DND-41 (cell line): ENCODE results near the gene OR10J4.

ENCODE experiments used
- ATAC-seq: fragments of 200-7000 bp; cut with Tn5 transposase; 3 replicates; pipeline ENCODE4 v1.9.1; 2021; ENCODE audit warnings: low read depth; ENCODE audit not compliant: insufficient read depth
- DNase-seq: peaks from one replicate; pipeline ENCODE4 v3.0.0-alpha.2; 2020
- H2AFZ ChIP-seq: 2 replicates; pipeline ENCODE4 v1.6.0; 2012; ENCODE audit warnings: low read depth, low read length
- H3K27ac ChIP-seq: 2 replicates; pipeline ENCODE4 v1.5.1; 2012; ENCODE audit warnings: low read length, inconsistent platforms
- H3K27me3 ChIP-seq: fragments of 200-600 bp; sonication (generic); 2 replicates; pipeline ENCODE4 v1.6.0; 2012; ENCODE audit warnings: low read length, mild to moderate bottlenecking, inconsistent platforms; ENCODE audit not compliant: insufficient read depth, poor library complexity
- H3K36me3 ChIP-seq: 2 replicates; pipeline ENCODE4 v1.5.1; 2012; ENCODE audit warnings: low read length, inconsistent platforms; ENCODE audit not compliant: insufficient read depth
- H3K4me1 ChIP-seq: 2 replicates; pipeline ENCODE4 v1.5.1; 2012; ENCODE audit warnings: mild to moderate bottlenecking, low read length; ENCODE audit not compliant: insufficient read depth
- H3K4me2 ChIP-seq: 2 replicates; pipeline ENCODE4 v1.6.0; 2012; ENCODE audit warnings: mild to moderate bottlenecking, moderate library complexity, low read length, inconsistent platforms; ENCODE audit not compliant: insufficient read depth
- H3K4me3 ChIP-seq, 2 experiments: fragments of 200-600 bp in 1 of 2; shearing (Covaris generic) in 1 of 2; 2 replicates each; pipeline ENCODE4 v1.5.1; 2012 to 2016; ENCODE audit warnings: inconsistent platforms in 2 of 2, low read length in 2 of 2, mild to moderate bottlenecking in 2 of 2, low read depth in 1 of 2, moderate library complexity in 1 of 2
- H3K79me2 ChIP-seq: 2 replicates; pipeline ENCODE4 v1.6.0; 2012; ENCODE audit warnings: low read length, inconsistent platforms; ENCODE audit not compliant: insufficient read depth
- H3K9ac ChIP-seq: 2 replicates; pipeline ENCODE4 v1.6.0; 2012; ENCODE audit warnings: low read depth, mild to moderate bottlenecking, inconsistent platforms, low read length, moderate library complexity
- H3K9me3 ChIP-seq: 2 replicates; pipeline ENCODE4 v1.5.1; 2012; ENCODE audit warnings: low read length, moderate library complexity, mild to moderate bottlenecking, inconsistent platforms; ENCODE audit not compliant: insufficient read depth, severe bottlenecking
- H4K20me1 ChIP-seq: 2 replicates; pipeline ENCODE4 v1.6.0; 2012; ENCODE audit warnings: low read length; ENCODE audit not compliant: insufficient read depth
- CTCF ChIP-seq: IDR thresholded peaks from 2 replicates; pipeline ENCODE4 v1.5.1; 2012; ENCODE audit warnings: borderline replicate concordance, low read length, moderate library complexity, mild to moderate bottlenecking; ENCODE audit not compliant: poor library complexity, severe bottlenecking; ENCODE audit errors: extremely low read depth
- EZH2 ChIP-seq: IDR thresholded peaks from 3 replicates; pipeline ENCODE4 v1.6.1; 2012; ENCODE audit warnings: borderline replicate concordance, low read depth, mild to moderate bottlenecking, moderate library complexity, low read length, inconsistent platforms; ENCODE audit not compliant: severe bottlenecking

The OR10J4 gene

GRCh38 chr1:159459551-159459950, 27.5 kb downstream of the OR10J4 start:
- ATAC-seq (no peak), DNase-seq (no peak)
- H4K20me1 ChIP-seq = no peaks in the 10 kb centered on the region
- TF ChIP-seq EZH2 (no peak), CTCF (no peak)
- H3K27me3 ChIP-seq = no peaks in the 10 kb centered on the region
- H3K27ac ChIP-seq = no peak overlapping the region
- no peaks in the 10 kb centered on the region for H3K79me2 ChIP-seq
- H3K4me3 ChIP-seq = no peak overlapping the region
- H3K4me1 ChIP-seq = no peaks in the 10 kb centered on the region
- H3K4me2 ChIP-seq = no peak overlapping the region
- no peak overlapping the region for H3K9ac ChIP-seq
- H3K36me3 ChIP-seq = no peaks in the 10 kb centered on the region
- no peak overlapping the region for H2AFZ ChIP-seq
- H3K9me3 ChIP-seq = peaks cover 7% of the 10 kb centered on the region

- H3K9me3 ChIP-seq = peaks cover 7% of the 10 kb centered on the region
- H3K4me2 ChIP-seq = no peak overlapping the region
- no peak overlapping the region for H2AFZ ChIP-seq
- no peak overlapping the region for H3K4me3 ChIP-seq
- no peaks in the 10 kb centered on the region for H3K27me3 ChIP-seq
- H3K36me3 ChIP-seq = no peaks in the 10 kb centered on the region
- H3K9ac ChIP-seq = no peak overlapping the region
- TF ChIP-seq CTCF (no peak), EZH2 (no peak)
- H3K4me1 ChIP-seq = no peaks in the 10 kb centered on the region
- ATAC-seq (no peak), DNase-seq (no peak)
- H3K79me2 ChIP-seq = no peaks in the 10 kb centered on the region
- no peak overlapping the region for H3K27ac ChIP-seq
- H4K20me1 ChIP-seq = no peaks in the 10 kb centered on the region
Observed at GRCh38 chr1:159465191-159465603, 33.2 kb downstream of the OR10J4 start.

GRCh38 chr1:159468321-159468720, 36.3 kb downstream of the OR10J4 start:
- Histone ChIP-seq H4K20me1 (no peaks in the 10 kb centered on the region), H3K27me3 (no peaks in the 10 kb centered on the region), H3K36me3 (no peaks in the 10 kb centered on the region), H3K4me2 (no peak overlapping the region), H3K27ac (no peak overlapping the region), H2AFZ (no peak overlapping the region), H3K9me3 (no peaks in the 10 kb centered on the region), H3K4me1 (no peaks in the 10 kb centered on the region), H3K9ac (no peak overlapping the region), H3K79me2 (no peaks in the 10 kb centered on the region), H3K4me3 (no peak overlapping the region)
- TF ChIP-seq EZH2 = no peak
- no peak for TF ChIP-seq CTCF
- DNase-seq = no peak
- ATAC-seq = no peak
